CD1c-positive myeloid dendritic cell (primary cell): ENCODE data around the gene HSFY1.
"Not testable (repeated sequence)": the region's sequence is repeated elsewhere in the genome, so short reads cannot be mapped to it uniquely, and the experiment has no call there.

Experiments
- DNase-seq: peaks from one replicate; pipeline ENCODE4 v3.0.0-alpha.2; 2016; ENCODE audit errors: extremely low spot score

The HSFY1 gene, protein sequence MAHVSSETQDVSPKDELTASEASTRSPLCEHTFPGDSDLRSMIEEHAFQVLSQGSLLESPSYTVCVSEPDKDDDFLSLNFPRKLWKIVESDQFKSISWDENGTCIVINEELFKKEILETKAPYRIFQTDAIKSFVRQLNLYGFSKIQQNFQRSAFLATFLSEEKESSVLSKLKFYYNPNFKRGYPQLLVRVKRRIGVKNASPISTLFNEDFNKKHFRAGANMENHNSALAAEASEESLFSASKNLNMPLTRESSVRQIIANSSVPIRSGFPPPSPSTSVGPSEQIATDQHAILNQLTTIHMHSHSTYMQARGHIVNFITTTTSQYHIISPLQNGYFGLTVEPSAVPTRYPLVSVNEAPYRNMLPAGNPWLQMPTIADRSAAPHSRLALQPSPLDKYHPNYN

DNA sequence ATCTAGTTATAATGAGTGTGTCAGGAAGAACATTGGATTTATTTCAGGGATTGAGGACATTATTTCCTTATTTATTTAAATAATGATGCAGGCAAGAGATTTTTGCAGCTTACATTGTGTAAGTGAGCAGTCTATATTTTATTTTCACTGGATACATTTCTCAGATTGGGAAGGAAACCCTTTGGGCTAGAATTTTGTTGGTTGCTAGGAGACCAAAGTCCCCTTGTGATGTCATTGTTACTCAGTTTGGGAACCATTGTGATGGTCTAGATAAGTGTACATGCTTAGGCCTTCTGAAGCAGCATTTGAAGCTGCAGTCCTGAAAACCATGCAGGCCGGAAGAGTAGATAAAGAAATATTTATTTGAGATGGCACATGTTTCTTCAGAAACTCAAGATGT, at the start of gene HSFY1:
HSFY1 (plus strand) TSS at position 301 of the 400 bp plus-strand sequence; CDS start at position 369, 68 bp downstream.
- DNase-seq, result not testable (repeated sequence)

DNA sequence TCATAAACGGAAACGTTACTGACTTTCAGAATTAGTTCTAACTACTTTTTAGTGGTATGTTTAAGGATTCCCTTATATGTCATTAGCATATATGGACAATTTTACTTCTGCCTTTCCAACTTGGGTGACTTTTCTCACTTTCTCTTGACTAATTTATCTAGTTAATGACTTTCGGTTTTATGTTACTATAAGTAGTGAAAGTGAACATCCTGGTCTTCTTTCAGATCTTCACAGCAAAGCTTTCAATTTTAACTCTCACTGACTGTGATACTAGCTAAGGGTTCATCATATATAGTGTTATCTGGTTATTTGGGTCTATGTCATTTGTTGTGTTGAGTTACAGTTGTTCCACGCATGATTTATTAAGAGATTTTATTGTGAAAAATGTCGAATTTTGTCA, 42.3 kb upstream of the HSFY1 start:
- DNase-seq, result not testable (repeated sequence)

DNA sequence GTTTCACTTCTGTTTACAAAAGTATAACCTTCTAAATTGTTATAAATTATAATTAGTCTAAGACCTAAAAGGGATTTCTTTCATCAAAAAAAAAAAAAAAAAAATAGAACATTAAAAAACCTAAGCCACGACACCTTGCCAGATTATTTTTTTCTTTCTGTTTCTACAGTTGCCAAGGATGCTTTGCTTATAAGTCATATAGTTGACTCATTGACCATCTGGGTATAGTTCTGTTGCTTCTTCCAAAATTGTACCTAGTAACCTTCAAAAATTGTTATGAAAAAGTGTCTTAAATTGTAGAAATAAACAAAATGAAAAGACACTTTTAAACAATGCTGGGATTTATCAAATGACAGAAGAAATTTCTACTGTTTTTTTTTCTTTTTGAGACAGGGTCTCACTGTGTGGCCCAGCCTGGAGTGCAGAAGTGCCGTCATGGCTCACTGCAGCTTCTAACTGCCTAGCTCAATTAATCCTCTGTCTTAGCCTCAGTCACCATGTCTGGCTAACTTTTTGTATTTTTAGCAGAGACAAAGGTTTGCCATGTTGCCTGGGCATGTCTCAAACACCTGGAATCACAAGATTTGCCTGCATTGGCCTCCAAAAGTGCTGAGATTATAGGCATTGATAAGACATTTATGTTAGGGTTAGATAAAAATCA, 15.4 kb upstream of the HSFY1 start:
- not testable (repeated sequence) for DNase-seq

DNA sequence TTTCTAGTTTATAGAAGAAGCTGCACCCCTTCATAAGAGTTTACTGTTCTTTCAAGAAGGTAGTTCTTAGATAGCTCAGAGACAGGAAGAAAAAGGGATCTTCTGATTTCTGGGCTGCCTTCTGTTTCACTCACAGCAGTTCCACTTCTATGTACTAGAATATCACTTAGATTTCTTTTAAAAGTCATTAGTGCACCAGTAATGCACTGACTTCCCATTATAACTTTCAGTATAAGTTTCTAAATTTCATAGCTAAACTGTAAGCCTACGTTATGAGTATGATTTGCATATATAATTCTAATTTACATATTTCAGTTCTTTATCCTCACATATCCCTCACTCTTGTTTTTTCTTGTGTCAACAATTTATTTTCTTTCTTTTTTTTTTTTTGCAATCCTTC, 7.6 kb upstream of the HSFY1 start:
- not testable (repeated sequence) for DNase-seq

DNA sequence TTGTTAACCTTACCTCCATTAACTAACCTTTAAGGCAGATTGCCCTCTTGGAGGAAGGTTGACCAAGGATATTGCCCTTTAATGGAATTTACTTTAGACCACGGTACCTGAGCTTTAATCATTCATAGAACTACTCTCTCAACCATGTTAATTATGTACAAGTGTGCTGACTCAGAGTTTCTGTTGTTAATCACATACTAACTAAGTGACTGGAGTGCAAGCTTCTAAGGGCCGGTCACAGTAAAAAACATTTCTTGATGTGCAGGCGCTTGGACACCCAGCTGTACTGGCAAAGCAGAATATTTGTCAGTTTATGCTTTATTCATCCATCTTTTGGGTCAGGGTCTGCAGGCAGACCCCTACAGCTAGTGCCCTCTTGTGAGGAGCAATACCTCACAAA, 6.6 kb downstream of the HSFY1 start:
- DNase-seq, result not testable (repeated sequence)

DNA sequence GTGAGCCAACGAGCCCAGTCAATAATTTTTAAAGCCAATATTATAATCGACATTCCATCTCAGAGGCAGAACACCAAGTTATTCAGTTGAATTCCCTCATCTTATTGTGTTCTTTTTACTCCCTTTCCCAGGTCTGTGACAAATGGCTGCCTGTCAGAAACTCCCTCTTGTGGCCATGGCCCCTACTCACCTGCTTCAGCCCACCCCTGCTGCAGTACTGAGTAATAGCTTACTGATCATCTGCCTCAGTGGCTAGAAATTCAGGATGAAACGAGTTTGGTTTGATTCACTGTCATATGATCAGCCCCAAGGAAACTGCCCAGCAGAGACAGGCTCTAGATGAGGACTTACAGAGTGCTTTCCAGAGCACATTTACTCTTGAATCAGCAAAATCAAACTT, 19.4 kb downstream of the HSFY1 start:
- DNase-seq, result not testable (repeated sequence)
